ENCODE data around the gene ELAVL3. TPM values are rescaled to one million over a fixed set of nuclear protein-coding genes. Genes with fewer than 3 reads are reported as not detected.

ELAVL3 gene
- total RNA-seq (not detected), polyA plus RNA-seq (under 1 TPM; 0.13 to 0.56 TPM)
- long read RNA-seq, donor 1 = 0 reads
- long read RNA-seq, donor 2 = 0 reads

GRCh38 chr19:11480715-11481533, at the start of gene ELAVL3:
ELAVL3 (minus strand) TSS chr19:11481046; CDS start chr19:11480608, 438 bp downstream.
- DNase-seq = no peak
- no peak for ATAC-seq (ENCODE audit: low FRiP score)
- intact Hi-C loops (cut with DNase I) = loop anchor here in 1 of 2 donors (5.0 kb wide), 1 partner anchor 189 kb away; no protein-coding TSS in a partner anchor
- WGBS, 2 donors = 9 to 10% methylated on average over 49 to 77 of the region's 77 CpGs
- Histone ChIP-seq H3K27ac (ENCODE audit: low read depth in 1 of 2, low read length in 2 of 2) (no peak within 1 kb of the TSS), H3K4me1 (ENCODE audit: control insufficient read depth in 1 of 2, insufficient read depth in 2 of 2, low read length in 2 of 2) (no peaks in the 10 kb centered on the region), H3K4me3 (ENCODE audit: low read length in 2 of 2) (no peak within 1 kb of the TSS), H3K27me3 (ENCODE audit: control insufficient read depth in 1 of 2, insufficient read depth in 2 of 2, low read length in 1 of 2) (no peaks in the 10 kb centered on the region), H3K36me3 (ENCODE audit: control insufficient read depth in 1 of 2, insufficient read depth in 2 of 2, low read length in 1 of 2) (no peaks in the 10 kb centered on the region), H3K9me3 (ENCODE audit: control insufficient read depth, low read length) (no peaks in the 10 kb centered on the region)

- Histone ChIP-seq H3K4me1 (ENCODE audit: control insufficient read depth in 1 of 2, insufficient read depth in 2 of 2, low read length in 2 of 2) (no peaks in the 10 kb centered on the region), H3K36me3 (ENCODE audit: control insufficient read depth in 1 of 2, insufficient read depth in 2 of 2, low read length in 1 of 2) (no peaks in the 10 kb centered on the region), H3K4me3 (ENCODE audit: low read length in 2 of 2) (no peak overlapping the region), H3K27me3 (ENCODE audit: control insufficient read depth in 1 of 2, insufficient read depth in 2 of 2, low read length in 1 of 2) (no peaks in the 10 kb centered on the region), H3K27ac (ENCODE audit: low read depth in 1 of 2, low read length in 2 of 2) (peak overlapping the region in 1 of 2 donors; percentile 41), H3K9me3 (ENCODE audit: control insufficient read depth, low read length) (no peaks in the 10 kb centered on the region)
- ATAC-seq (ENCODE audit: low FRiP score) = peak; percentile 54
- intact Hi-C loops (cut with DNase I) = no loop called here
- DNase-seq = peak; percentile 78 to 90
- WGBS, 2 donors = 17 to 22% methylated on average over 9 of the region's 9 CpGs
Observed at GRCh38 chr19:11530432-11530831, 49.6 kb upstream of the ELAVL3 start.

GRCh38 chr19:11528551-11529341, 47.9 kb upstream of the ELAVL3 start, which contains the start of gene ECSIT:
ECSIT (minus strand) TSS chr19:11529134; CDS start chr19:11519170, 9,964 bp downstream.
- H3K27me3 ChIP-seq (ENCODE audit: control insufficient read depth in 1 of 2, insufficient read depth in 2 of 2, low read length in 1 of 2) = no peaks in the 10 kb centered on the region
- peak within 1 kb of the TSS; percentile 8 to 28 for H3K4me3 ChIP-seq (ENCODE audit: low read length in 2 of 2)
- 0 to 1% methylated on average over 47 of the region's 47 CpGs for WGBS, 2 donors
- H3K4me1 ChIP-seq (ENCODE audit: control insufficient read depth in 1 of 2, insufficient read depth in 2 of 2, low read length in 2 of 2) = no peaks in the 10 kb centered on the region
- H3K36me3 ChIP-seq (ENCODE audit: control insufficient read depth in 1 of 2, insufficient read depth in 2 of 2, low read length in 1 of 2) = no peaks in the 10 kb centered on the region
- DNase-seq (peak; percentile 97 to 99), ATAC-seq (ENCODE audit: low FRiP score) (peak; percentile 98)
- peak within 1 kb of the TSS in 1 of 2 donors; percentile 82 for H3K27ac ChIP-seq (ENCODE audit: low read depth in 1 of 2, low read length in 2 of 2)
- H3K9me3 ChIP-seq (ENCODE audit: control insufficient read depth, low read length) = no peaks in the 10 kb centered on the region
- intact Hi-C loops (cut with DNase I) = no loop called here

- Histone ChIP-seq H3K36me3 (ENCODE audit: control insufficient read depth in 1 of 2, insufficient read depth in 2 of 2, low read length in 1 of 2) (no peaks in the 10 kb centered on the region), H3K27me3 (ENCODE audit: control insufficient read depth in 1 of 2, insufficient read depth in 2 of 2, low read length in 1 of 2) (no peaks in the 10 kb centered on the region), H3K27ac (ENCODE audit: low read depth in 1 of 2, low read length in 2 of 2) (no peak overlapping the region), H3K4me1 (ENCODE audit: control insufficient read depth in 1 of 2, insufficient read depth in 2 of 2, low read length in 2 of 2) (no peaks in the 10 kb centered on the region), H3K9me3 (ENCODE audit: control insufficient read depth, low read length) (no peaks in the 10 kb centered on the region), H3K4me3 (ENCODE audit: low read length in 2 of 2) (no peak overlapping the region)
- DNase-seq (no peak), ATAC-seq (ENCODE audit: low FRiP score) (no peak)
- intact Hi-C loops (cut with DNase I) = no loop called here
- WGBS, 2 donors = 93 to 95% methylated on average over 9 of the region's 9 CpGs
Observed at GRCh38 chr19:11519138-11519537, 38.3 kb upstream of the ELAVL3 start.

GRCh38 chr19:11513946-11514345, 33.1 kb upstream of the ELAVL3 start:
- WGBS, 2 donors = 94 to 96% methylated on average over 20 of the region's 20 CpGs
- no peak overlapping the region for H3K27ac ChIP-seq (ENCODE audit: low read depth in 1 of 2, low read length in 2 of 2)
- no peak overlapping the region for H3K4me3 ChIP-seq (ENCODE audit: low read length in 2 of 2)
- no peaks in the 10 kb centered on the region for H3K9me3 ChIP-seq (ENCODE audit: control insufficient read depth, low read length)
- no peak for DNase-seq
- H3K27me3 ChIP-seq (ENCODE audit: control insufficient read depth in 1 of 2, insufficient read depth in 2 of 2, low read length in 1 of 2) = no peaks in the 10 kb centered on the region
- peaks cover 0 to 5% of the 10 kb centered on the region in 2 donors for H3K36me3 ChIP-seq (ENCODE audit: control insufficient read depth in 1 of 2, insufficient read depth in 2 of 2, low read length in 1 of 2)
- no peak for ATAC-seq (ENCODE audit: low FRiP score)
- intact Hi-C loops (cut with DNase I) = no loop called here
- H3K4me1 ChIP-seq (ENCODE audit: control insufficient read depth in 1 of 2, insufficient read depth in 2 of 2, low read length in 2 of 2) = no peaks in the 10 kb centered on the region

- WGBS, 2 donors = 92 to 94% methylated on average over 8 of the region's 8 CpGs
- peaks cover 0 to 5% of the 10 kb centered on the region in 2 donors for H3K36me3 ChIP-seq (ENCODE audit: control insufficient read depth in 1 of 2, insufficient read depth in 2 of 2, low read length in 1 of 2)
- no peaks in the 10 kb centered on the region for H3K9me3 ChIP-seq (ENCODE audit: control insufficient read depth, low read length)
- no peak overlapping the region for H3K27ac ChIP-seq (ENCODE audit: low read depth in 1 of 2, low read length in 2 of 2)
- ATAC-seq (ENCODE audit: low FRiP score) (no peak), DNase-seq (no peak)
- intact Hi-C loops (cut with DNase I) = no loop called here
- no peaks in the 10 kb centered on the region for H3K27me3 ChIP-seq (ENCODE audit: control insufficient read depth in 1 of 2, insufficient read depth in 2 of 2, low read length in 1 of 2)
- no peaks in the 10 kb centered on the region for H3K4me1 ChIP-seq (ENCODE audit: control insufficient read depth in 1 of 2, insufficient read depth in 2 of 2, low read length in 2 of 2)
- H3K4me3 ChIP-seq (ENCODE audit: low read length in 2 of 2) = no peak overlapping the region
Observed at GRCh38 chr19:11510444-11510843, 29.6 kb upstream of the ELAVL3 start.

- DNase-seq = no peak
- Histone ChIP-seq H3K9me3 (ENCODE audit: control insufficient read depth, low read length) (no peaks in the 10 kb centered on the region), H3K27ac (ENCODE audit: low read depth in 1 of 2, low read length in 2 of 2) (no peak overlapping the region), H3K4me1 (ENCODE audit: control insufficient read depth in 1 of 2, insufficient read depth in 2 of 2, low read length in 2 of 2) (no peaks in the 10 kb centered on the region), H3K4me3 (ENCODE audit: low read length in 2 of 2) (no peak overlapping the region), H3K27me3 (ENCODE audit: control insufficient read depth in 1 of 2, insufficient read depth in 2 of 2, low read length in 1 of 2) (no peaks in the 10 kb centered on the region), H3K36me3 (ENCODE audit: control insufficient read depth in 1 of 2, insufficient read depth in 2 of 2, low read length in 1 of 2) (no peaks in the 10 kb centered on the region)
- intact Hi-C loops (cut with DNase I) = no loop called here
- ATAC-seq (ENCODE audit: low FRiP score) = no peak
- 89% methylated on average over 17 to 18 of the region's 18 CpGs for WGBS, 2 donors
Observed at GRCh38 chr19:11507370-11508078, 26.7 kb upstream of the ELAVL3 start.

GRCh38 chr19:11506967-11507366, 26.1 kb upstream of the ELAVL3 start:
- no peak overlapping the region for H3K4me3 ChIP-seq (ENCODE audit: low read length in 2 of 2)
- 92 to 94% methylated on average over 6 of the region's 6 CpGs for WGBS, 2 donors
- no peaks in the 10 kb centered on the region for H3K36me3 ChIP-seq (ENCODE audit: control insufficient read depth in 1 of 2, insufficient read depth in 2 of 2, low read length in 1 of 2)
- DNase-seq = no peak
- no peaks in the 10 kb centered on the region for H3K9me3 ChIP-seq (ENCODE audit: control insufficient read depth, low read length)
- no peaks in the 10 kb centered on the region for H3K27me3 ChIP-seq (ENCODE audit: control insufficient read depth in 1 of 2, insufficient read depth in 2 of 2, low read length in 1 of 2)
- intact Hi-C loops (cut with DNase I) = no loop called here
- no peak for ATAC-seq (ENCODE audit: low FRiP score)
- H3K27ac ChIP-seq (ENCODE audit: low read depth in 1 of 2, low read length in 2 of 2) = no peak overlapping the region
- H3K4me1 ChIP-seq (ENCODE audit: control insufficient read depth in 1 of 2, insufficient read depth in 2 of 2, low read length in 2 of 2) = no peaks in the 10 kb centered on the region

All from aorta (tissue), 5 donors.